Kidney (tissue), 14 donors: ENCODE measurements around the gene CLDN6. TPM values are rescaled to one million over a fixed set of nuclear protein-coding genes. Genes with fewer than 3 reads are reported as not detected.

Experiments
- DNase-seq, 5 donors: peaks; one replicate each; pipeline ENCODE4 v3.0.0-alpha.2; 2013 to 2020
- FAIRE-seq: peaks from 2 replicates; lab custom pipeline; 2012; peaks lifted over from hg19 to GRCh38; lab: Jason Lieb, UNC
- H3K27ac ChIP-seq, 2 donors: one replicate each; pipeline ENCODE4 v1.7.0; 2013; ENCODE audit warnings: low read depth in 2 of 2, low read length in 2 of 2, inconsistent platforms in 1 of 2
- H3K27me3 ChIP-seq: one replicate; pipeline ENCODE4 v1.7.1; 2013; ENCODE audit warnings: low read length, inconsistent platforms; ENCODE audit not compliant: control insufficient read depth, insufficient read depth
- H3K36me3 ChIP-seq, 3 donors: one replicate each; pipeline versions ENCODE4 v1.7.0 to v1.7.1; 2013; ENCODE audit warnings: low read length in 3 of 3, control low read depth in 1 of 3, inconsistent platforms in 1 of 3; ENCODE audit not compliant: insufficient read depth in 3 of 3, control insufficient read depth in 2 of 3
- H3K4me1 ChIP-seq, 3 donors: one replicate each; pipeline versions ENCODE4 v1.7.0 to v1.7.1; 2013; ENCODE audit warnings: low read length in 3 of 3, inconsistent platforms in 1 of 3, low read depth in 1 of 3; ENCODE audit not compliant: control insufficient read depth in 2 of 3, insufficient read depth in 2 of 3
- H3K4me3 ChIP-seq, 3 donors: one replicate each; pipeline versions ENCODE4 v1.7.0 to v1.8.1; 2013; ENCODE audit warnings: low read length in 3 of 3, control low read depth in 1 of 3, inconsistent platforms in 1 of 3
- H3K9ac ChIP-seq, 3 donors: one replicate each; pipeline versions ENCODE4 v1.7.0 to v1.7.1; 2013; ENCODE audit warnings: low read length in 3 of 3, control low read depth in 1 of 3, inconsistent platforms in 1 of 3
- H3K9me3 ChIP-seq, 3 donors: one replicate each; pipeline versions ENCODE4 v1.7.0 to v1.7.1; 2013; ENCODE audit warnings: low read length in 3 of 3, control low read depth in 1 of 3, inconsistent platforms in 1 of 3; ENCODE audit not compliant: control insufficient read depth in 2 of 3, insufficient read depth in 1 of 3
- intact Hi-C: fragments of 100-400 bp; cut with DNase I; formaldehyde crosslinking; loops from one replicate; pipeline ENCODE4 v1.11.1; 2022
- polyA plus RNA-seq: library from polyadenylated mRNA; stranded (reverse); fragments of 350-450 nt; fragmentation: Illumina TruSeq; extraction: RNeasy Lipid Tissue Mini Kit (QIAGEN cat#74804); gene quantifications from one replicate; pipeline ENCODE4 v1.2.3, GENCODE V29; 2014; ENCODE audit warnings: low read depth, low replicate concordance; ENCODE audit not compliant: insufficient read depth
- total RNA-seq: library from RNA; stranded (reverse); fragmentation: NEBNext Ultra II Directional; extraction: Animal tissue kit (Norgen Biotek cat#: 25700); gene quantifications from one replicate; pipeline ENCODE4 v1.2.1, GENCODE V29; 2021
- TF ChIP-seq, protein P1 (sequence below): IDR thresholded peaks from 3 replicates; pipeline ENCODE4 v1.5.1; 2012; ENCODE audit warnings: mild to moderate bottlenecking, moderate library complexity, borderline replicate concordance; ENCODE audit not compliant: insufficient read depth; ENCODE audit errors: extremely low read depth
- donor health status: control.
- donor health status: control.
- donor health status: control.
- donor health status: control.
- donor health status: control.
- donor health status: DM: yes; HTN: yes; CAD: no.
- donor health status: Normal renal cell carcinoma (clear cell type).

CLDN6 gene
- total and polyA plus RNA-seq, 2 donors from 2014 or later, result 0.47 TPM; not detected in 1

DNA sequence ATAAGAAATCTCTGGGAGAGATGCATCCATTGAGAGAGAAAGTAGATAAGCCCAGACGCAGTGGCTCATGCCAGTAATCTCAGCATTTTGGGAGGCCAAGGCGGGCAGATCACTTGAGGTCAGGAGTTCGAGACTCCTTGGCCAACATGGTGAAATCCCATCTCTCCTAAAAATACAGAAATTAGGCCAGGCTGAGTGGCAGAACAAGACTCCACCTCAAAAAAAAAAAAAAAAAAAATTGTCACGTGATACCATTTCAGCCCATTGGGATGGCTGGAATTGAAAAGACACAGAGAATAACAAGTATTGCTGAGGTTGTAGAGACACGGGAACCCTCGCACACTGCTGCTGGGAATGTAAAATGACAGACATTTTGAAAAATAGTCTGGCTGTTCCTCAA is 44.6 kb upstream of the CLDN6 start:
- intact Hi-C loops, result loop anchor here (10.0 kb wide), 1 partner anchor 52 kb away; the partner anchor contains the start of gene ZNF205
- TF ChIP-seq, protein P1, sequence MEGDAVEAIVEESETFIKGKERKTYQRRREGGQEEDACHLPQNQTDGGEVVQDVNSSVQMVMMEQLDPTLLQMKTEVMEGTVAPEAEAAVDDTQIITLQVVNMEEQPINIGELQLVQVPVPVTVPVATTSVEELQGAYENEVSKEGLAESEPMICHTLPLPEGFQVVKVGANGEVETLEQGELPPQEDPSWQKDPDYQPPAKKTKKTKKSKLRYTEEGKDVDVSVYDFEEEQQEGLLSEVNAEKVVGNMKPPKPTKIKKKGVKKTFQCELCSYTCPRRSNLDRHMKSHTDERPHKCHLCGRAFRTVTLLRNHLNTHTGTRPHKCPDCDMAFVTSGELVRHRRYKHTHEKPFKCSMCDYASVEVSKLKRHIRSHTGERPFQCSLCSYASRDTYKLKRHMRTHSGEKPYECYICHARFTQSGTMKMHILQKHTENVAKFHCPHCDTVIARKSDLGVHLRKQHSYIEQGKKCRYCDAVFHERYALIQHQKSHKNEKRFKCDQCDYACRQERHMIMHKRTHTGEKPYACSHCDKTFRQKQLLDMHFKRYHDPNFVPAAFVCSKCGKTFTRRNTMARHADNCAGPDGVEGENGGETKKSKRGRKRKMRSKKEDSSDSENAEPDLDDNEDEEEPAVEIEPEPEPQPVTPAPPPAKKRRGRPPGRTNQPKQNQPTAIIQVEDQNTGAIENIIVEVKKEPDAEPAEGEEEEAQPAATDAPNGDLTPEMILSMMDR, result no peak
- H3K27ac ChIP-seq, result no peak overlapping the region
- no peaks in the 10 kb centered on the region for H3K9me3 ChIP-seq
- no peak for FAIRE-seq
- no peaks in the 10 kb centered on the region for H3K27me3 ChIP-seq
- peaks cover 0 to 25% (median 12%) of the 10 kb centered on the region in 3 donors for H3K4me1 ChIP-seq
- no peak overlapping the region for H3K9ac ChIP-seq
- DNase-seq, result no peak
- no peaks in the 10 kb centered on the region for H3K36me3 ChIP-seq
- no peak overlapping the region for H3K4me3 ChIP-seq

DNA sequence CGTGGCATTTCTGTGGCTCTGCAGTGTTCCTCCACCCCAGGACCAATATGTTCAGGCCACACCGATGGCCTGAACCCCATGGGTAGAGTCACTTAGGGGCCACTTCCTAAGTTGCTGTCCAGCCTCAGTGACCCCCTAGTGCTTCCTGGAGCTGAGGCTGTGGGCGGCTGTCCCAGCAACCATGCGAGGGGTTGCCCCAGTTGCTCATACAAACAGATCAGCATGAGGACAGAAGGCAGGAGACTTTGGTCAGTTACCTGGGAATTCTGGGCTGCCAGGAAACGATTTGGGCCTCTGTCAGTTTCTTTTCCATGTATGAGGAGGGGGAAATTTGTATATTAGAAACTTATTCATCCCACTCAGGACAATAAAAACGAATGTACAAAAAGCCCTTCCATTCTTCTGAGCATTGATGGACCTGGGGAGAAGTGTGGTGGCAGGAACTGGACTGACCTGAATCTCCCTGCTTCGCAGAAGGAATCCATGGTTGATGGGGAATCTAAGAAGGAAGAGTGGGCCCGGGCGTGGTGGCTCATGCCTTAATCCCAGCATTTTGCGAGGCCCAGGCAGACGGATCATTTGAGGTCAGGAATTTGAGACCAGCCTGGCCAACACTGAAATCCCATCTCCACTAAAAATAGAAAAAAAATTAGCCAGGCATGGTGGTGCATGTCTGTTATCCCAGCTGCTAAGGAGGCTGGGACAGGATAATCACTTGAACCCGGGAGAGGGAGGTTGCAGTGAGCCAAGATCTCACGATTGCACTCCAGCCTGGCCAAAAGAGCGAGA is 42.5 kb upstream of the CLDN6 start:
- intact Hi-C loops, result loop anchor here (10.0 kb wide), 1 partner anchor 54 kb away; the partner anchor contains the start of gene ZNF205
- Histone ChIP-seq H3K27me3 (no peaks in the 10 kb centered on the region), H3K27ac (peak overlapping the region; percentile 77 to 84), H3K9ac (peak overlapping the region in 1 of 3 donors; percentile 83), H3K4me1 (peaks cover 0 to 16% (median 12%) of the 10 kb centered on the region in 3 donors), H3K9me3 (no peaks in the 10 kb centered on the region), H3K4me3 (no peak overlapping the region), H3K36me3 (no peaks in the 10 kb centered on the region)
- no peak for FAIRE-seq
- peak in 1 of 5 donors; percentile 53 for DNase-seq
- TF ChIP-seq, protein P1, result no peak

DNA sequence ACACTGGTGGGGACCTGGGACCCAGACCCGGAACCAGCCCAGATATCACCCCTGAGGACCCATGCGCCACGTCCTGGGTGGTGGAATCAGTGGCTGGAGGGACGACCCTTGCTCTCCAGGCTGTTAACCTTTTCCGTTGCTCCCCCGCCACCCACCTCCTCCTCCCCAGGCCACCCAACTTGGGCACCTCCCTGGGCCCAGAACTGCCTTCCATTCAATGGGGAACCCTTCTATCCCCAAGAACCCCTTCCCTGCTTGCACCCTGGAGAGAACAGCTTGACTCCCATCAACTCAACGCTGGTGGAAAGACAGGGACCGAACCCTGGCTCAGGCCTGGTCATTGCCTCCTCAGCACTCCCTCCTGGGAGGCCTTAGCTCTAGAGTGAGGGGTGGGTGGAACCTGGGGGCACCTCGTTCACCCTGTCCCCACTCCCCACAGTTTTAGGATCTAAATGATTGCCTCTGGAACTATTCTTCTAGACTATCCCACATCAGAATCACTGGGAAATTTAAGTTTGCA is 41.8 kb upstream of the CLDN6 start:
- Histone ChIP-seq H3K4me3 (peak overlapping the region; percentile 24 to 65 (median 45)), H3K27ac (peak overlapping the region; percentile 77 to 84), H3K27me3 (no peaks in the 10 kb centered on the region), H3K4me1 (peaks cover 0 to 11% (median 7%) of the 10 kb centered on the region in 3 donors), H3K36me3 (no peaks in the 10 kb centered on the region), H3K9me3 (no peaks in the 10 kb centered on the region), H3K9ac (peak overlapping the region in 2 of 3 donors; percentile 21 to 83)
- intact Hi-C loops, result loop anchor here (10.0 kb wide), 1 partner anchor 55 kb away; the partner anchor contains the start of gene ZNF205
- FAIRE-seq (no peak), DNase-seq (no peak)
- TF ChIP-seq, protein P1, result no peak
